Raji (cell line): ENCODE results near the gene NMS.

Experiments used
- POLR2A ChIP-seq: IDR thresholded peaks from 2 replicates; pipeline ENCODE4 v1.6.1; 2011; ENCODE audit warnings: low read depth, low read length, control low read depth; ENCODE audit not compliant: insufficient read depth

Gene NMS

DNA sequence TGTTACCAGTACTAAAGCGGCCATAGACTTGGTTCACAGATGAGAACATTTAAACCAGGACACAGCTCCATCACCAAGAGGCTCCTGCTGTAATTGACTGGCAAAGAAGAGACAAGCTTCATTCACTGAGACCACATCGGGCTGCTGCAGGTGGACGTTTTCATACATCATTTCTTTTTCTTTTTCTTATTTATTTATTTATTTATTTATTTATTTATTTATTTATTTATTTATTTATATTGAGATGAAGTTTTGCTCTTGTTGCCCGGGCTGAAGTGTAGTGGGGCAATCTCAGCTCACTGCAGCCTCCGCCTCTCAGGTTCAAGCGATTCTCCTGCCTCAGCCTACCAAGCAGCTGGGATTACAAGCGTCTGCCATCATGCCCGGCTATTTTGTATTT, 58.9 kb downstream of the NMS start:
- no peak for TF ChIP-seq POLR2A

GRCh38 chr2:100529900-100530299, 59.6 kb downstream of the NMS start:
- no peak for TF ChIP-seq POLR2A
